HG03439 (cell line): ENCODE data around the gene EYA4.

Source experiments
- ATAC-seq: cut with Tn5 transposase; IDR thresholded peaks from one replicate; pipeline ENCODE4 v1.9.1; 2021; ENCODE audit warnings: mild to moderate bottlenecking, moderate library complexity; ENCODE audit not compliant: unreplicated experiment

Gene EYA4

DNA sequence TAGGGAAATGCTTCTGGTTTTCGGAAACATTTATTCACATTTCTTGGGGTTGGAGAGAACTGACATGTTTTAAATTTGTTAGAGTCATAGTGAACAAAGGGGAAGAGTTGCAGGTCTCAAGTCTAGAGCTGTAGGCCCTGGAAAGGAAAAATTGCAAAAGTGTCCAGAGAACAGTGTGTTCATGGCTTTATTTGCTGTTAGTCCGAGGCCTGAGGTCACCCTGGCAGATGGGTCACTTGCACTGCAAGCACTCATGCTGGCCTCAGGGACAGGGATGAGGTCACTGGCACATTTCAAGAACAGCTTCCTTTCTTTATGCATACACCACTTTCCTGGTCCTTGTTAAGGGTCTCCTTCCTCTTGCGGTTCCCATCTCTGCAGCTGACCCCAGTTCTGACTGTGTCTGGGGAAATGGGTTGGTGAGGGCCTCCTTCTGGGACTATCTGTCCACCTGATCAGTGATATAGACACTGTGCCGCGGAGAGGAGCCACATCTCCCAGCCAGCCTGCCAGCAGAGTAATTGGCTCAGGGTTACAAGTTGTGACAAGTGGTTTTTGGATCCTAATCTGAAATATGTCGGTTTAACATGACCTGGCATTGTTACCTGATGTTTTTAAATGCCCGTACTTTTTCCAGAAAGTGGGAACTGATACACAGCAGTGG lies 194.0 kb downstream of the EYA4 start:
- no peak for ATAC-seq

- no peak for ATAC-seq
Observed at GRCh38 chr6:133436652-133437051, 195.5 kb downstream of the EYA4 start.

GRCh38 chr6:133441491-133441890 lies 200.3 kb downstream of the EYA4 start:
- no peak for ATAC-seq

DNA sequence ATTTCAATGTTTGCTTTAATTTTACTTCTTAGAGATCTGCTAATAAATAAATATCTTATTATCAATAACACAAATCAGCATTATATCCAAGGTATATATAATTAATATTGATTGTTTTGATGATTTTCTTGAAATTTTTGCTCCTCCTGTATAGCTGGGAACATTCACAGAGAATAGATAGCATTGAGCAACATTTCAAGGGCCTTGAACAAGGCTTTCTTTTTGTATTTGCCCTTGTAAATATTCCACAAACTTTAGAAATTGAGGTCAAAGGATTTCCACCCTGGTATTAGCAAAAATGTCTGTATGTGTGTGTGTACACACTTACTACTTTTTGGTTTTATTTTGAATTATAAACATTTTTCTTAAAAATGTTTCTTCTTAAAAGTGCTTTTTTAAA lies 205.6 kb downstream of the EYA4 start:
- ATAC-seq = no peak

DNA sequence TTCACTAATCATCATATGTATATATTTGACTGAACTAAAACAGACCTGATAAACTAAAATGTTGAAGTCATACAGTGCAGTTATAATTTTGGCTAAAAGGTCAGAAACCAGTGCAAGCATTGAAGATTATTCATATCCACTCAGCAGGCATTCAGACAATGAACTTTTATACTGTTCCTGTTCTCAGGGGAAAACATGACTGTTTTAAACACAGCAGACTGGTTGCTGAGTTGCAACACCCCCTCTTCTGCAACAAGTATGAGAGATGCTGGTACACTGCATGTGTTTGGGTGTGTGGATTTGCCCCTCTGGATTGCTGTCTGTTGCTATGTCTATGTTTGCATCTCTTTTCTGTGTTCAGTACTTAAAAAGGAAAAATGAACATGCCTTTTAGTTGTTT lies 206.8 kb downstream of the EYA4 start:
- ATAC-seq = no peak

DNA sequence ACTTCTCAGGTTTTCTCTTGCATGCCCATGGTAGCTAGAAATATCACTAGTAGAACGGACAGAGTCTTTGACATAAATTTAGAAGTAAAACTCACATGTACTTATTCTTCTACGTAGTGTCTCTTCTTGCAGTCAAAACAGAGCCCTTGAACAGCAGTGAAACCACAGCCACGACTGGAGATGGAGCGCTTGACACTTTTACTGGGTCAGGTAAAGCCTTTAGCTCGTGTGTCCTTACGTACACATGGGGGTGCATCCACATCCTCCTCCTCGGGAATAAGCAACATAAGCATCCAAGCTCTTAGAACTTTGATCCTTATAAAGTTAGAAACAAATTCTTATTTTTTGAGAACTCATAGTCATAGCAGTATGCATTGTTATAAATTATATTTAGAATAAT lies 215.3 kb downstream of the EYA4 start:
- no peak for ATAC-seq

GRCh38 chr6:133456944-133457343 lies 215.8 kb downstream of the EYA4 start:
- no peak for ATAC-seq

GRCh38 chr6:133460101-133460500 lies 218.9 kb downstream of the EYA4 start:
- ATAC-seq = no peak

- ATAC-seq = no peak
Observed at GRCh38 chr6:133463790-133464189, 222.6 kb downstream of the EYA4 start.

GRCh38 chr6:133466680-133467079 lies 225.5 kb downstream of the EYA4 start:
- no peak for ATAC-seq

GRCh38 chr6:133467231-133467981 lies 226.2 kb downstream of the EYA4 start:
- ATAC-seq = no peak

DNA sequence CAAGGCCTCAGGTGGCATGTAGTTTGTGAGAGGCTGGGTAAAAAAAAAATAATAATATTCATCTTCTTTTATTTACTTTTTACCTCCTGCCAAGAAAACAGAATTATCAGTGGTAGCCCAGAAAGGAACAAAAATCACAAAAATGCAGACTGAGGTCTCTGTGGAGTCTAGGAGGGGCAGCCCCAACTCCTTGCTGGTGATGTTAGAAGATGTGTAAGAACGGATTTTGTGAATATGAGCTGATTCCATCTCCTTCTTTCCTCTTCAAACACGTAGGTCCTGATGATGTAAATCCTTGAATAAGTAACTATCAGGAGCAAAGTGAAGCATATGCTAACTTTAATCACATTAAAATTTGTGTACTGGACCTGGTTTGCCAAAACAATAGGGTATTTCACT lies 226.8 kb downstream of the EYA4 start:
- no peak for ATAC-seq

DNA sequence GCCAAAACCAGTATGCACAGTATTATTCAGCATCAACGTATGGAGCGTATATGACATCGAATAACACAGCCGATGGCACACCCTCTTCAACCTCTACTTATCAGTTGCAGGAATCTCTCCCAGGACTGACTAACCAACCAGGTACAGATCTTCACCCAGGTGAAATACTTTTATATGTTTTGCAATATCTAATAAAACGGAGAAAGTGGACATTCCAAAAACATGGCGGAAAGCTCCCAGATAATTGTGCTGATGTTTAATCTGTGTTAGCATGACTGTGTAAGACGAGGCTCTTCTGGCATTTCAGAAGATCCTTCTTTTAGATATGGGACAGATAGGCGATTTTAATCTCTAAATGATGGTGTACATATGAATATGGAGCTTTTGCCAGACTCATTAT lies 227.4 kb downstream of the EYA4 start:
- no peak for ATAC-seq

- no peak for ATAC-seq
Observed at GRCh38 chr6:133474516-133474915, 233.4 kb downstream of the EYA4 start.

DNA sequence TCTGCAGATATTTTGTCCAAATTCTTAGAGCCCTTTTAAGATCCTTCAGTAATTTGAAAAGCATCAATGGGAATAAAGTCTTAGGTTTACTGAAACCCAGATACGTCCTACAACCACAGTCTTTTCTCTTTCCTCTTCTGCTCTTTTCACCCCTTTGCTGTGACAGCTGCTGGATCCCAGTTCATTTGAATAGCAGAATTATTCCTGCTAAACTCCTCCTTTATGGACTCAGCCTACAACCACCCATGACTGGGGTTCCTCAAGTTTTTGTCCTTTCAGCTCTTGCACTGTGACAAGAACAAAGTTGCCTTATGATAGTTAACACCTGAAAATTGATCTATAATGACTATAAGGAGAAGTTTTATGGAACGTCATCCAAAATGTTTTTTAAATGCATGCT lies 237.5 kb downstream of the EYA4 start:
- no peak for ATAC-seq

- ATAC-seq = no peak
Observed at GRCh38 chr6:133487174-133487573, 246.0 kb downstream of the EYA4 start.

DNA sequence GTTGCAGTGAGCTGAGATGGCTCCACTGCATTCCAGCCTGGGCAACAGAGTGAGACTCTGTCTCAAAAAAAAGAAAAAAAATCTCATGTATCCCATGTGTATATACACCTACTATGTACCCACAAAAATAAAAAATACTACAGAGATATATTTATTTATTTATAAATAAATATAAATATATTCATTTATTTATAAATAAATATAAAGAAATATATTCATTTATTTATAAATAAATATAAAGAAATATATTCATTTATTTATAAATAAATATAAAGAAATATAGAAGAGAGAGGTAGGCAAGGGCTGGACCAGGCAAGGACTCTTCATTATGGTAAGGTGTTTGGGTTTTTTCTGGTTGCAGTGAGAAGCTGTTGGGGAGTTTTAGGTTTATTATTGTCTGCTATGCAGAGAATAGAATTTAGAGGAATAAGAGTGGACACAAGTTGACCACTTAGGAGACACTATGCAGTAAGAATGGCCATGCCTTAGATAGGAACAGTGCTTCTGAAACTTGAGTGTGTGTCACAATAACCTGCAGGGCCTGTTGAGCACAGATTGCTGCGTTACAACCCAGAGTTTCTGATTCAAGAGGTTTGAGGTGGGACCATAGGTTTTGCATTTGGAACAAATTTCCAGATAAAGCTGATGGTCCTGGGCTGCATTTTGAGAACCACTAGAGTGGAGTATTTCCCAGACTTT lies 254.2 kb downstream of the EYA4 start:
- no peak for ATAC-seq

GRCh38 chr6:133499662-133500061 lies 258.5 kb downstream of the EYA4 start:
- ATAC-seq = no peak

DNA sequence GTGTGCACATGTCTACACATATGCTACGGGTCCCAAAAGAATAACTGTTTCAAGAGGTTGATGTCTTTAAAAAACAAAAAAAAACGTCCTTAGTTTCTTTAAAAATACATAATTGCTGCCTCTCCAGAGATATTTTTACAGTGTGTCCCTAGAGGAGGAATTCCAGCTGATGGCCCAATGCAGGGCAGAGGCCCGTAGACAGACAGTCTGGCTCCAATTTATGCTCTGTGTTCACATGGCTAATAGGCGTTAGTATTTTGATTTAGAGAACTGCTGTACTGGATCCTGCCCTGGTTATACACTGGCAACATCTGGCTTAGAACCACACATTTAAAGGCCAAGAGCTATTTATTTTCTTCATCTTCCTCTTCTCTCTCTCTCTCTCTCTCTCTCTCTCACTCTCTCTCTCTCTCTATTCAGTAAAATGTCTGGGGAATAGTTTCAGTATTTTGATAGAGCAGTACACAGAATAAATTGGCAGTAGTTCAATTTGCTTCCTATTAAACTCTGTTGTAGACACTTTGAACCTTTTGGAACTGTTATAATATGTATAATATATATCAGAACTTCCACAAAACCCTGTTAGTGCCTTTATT lies 260.6 kb downstream of the EYA4 start:
- ATAC-seq = no peak

DNA sequence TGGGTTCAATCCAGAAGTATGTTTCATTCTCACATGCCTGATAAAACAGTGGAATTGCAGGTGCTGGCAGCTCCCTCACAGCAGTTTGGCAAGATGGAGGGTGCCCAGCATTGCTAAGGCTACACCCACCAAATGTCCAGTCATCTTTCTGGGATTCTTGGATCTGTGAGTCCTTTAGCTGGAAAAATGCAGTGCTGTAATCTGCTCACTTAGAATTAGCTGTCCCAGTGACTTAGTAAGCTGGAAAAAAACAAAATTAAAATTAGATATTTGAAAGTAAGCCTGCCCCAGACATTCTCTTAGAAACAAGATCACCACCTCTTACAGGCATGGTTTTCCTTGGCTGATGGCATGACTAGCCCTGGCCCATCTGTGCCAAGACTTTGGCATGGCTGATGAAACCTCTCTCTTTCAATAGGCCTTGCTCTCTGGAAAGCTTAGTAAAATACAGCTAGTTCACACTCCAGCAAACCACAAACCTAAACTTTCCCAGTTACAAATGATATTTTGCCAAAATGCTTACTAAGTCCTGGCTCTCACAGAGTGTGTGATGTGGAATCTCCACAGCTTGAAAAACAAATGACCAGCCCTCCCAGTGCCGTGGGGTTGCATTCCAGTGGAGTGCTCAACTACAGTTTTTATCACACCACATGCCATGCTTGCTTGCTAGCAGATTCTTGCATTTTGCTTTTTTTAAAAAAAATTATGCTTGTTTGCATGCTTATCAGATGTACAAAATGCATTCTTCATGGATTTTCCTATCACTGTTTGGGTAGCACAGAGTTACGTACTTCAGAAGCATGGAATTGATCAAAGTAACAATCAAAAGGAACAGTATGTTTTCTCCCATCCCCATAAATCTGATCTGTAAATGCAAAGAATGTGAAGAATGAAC lies 261.5 kb downstream of the EYA4 start:
- no peak for ATAC-seq

GRCh38 chr6:133503336-133503729 lies 262.2 kb downstream of the EYA4 start:
- ATAC-seq = no peak
